Measurements from ENCODE around the gene PGD.
"Not testable (repeated sequence)": the region's sequence is repeated elsewhere in the genome, so short reads cannot be mapped to it uniquely, and the experiment has no call there.

Gene PGD

GRCh38 chr1:10437052-10437451 is 38.2 kb downstream of the PGD start:
- DNase-seq (ENCODE audit: low read depth) = no peak

GRCh38 chr1:10438677-10439163 is 39.9 kb downstream of the PGD start:
- DNase-seq (ENCODE audit: low read depth) = no peak

- DNase-seq (ENCODE audit: low read depth) = no peak
Observed at GRCh38 chr1:10440305-10440704, 41.4 kb downstream of the PGD start.

GRCh38 chr1:10440794-10441193 is 41.9 kb downstream of the PGD start:
- DNase-seq (ENCODE audit: low read depth) = no peak

GRCh38 chr1:10444248-10444647 is 45.4 kb downstream of the PGD start:
- DNase-seq (ENCODE audit: low read depth) = no peak

GRCh38 chr1:10444795-10445397 is 46.0 kb downstream of the PGD start:
- DNase-seq (ENCODE audit: low read depth) = no peak

- DNase-seq (ENCODE audit: low read depth) = no peak
Observed at GRCh38 chr1:10446790-10447422, 48.0 kb downstream of the PGD start.

GRCh38 chr1:10449751-10450150 is 50.9 kb downstream of the PGD start, which contains the start of gene CORT:
Gene CORT (plus strand): TSS chr1:10450031. CDS start chr1:10450224, 193 bp downstream.
- DNase-seq (ENCODE audit: low read depth) = no peak

- no peak for DNase-seq (ENCODE audit: low read depth)
Observed at GRCh38 chr1:10450156-10450814, 51.4 kb downstream of the PGD start.

- DNase-seq (ENCODE audit: low read depth) = no peak
Observed at GRCh38 chr1:10450836-10451235, 52.0 kb downstream of the PGD start.

GRCh38 chr1:10451287-10451686 is 52.4 kb downstream of the PGD start:
- DNase-seq (ENCODE audit: low read depth) = no peak

GRCh38 chr1:10456048-10456447 is 57.2 kb downstream of the PGD start:
- no peak for DNase-seq (ENCODE audit: low read depth)

- DNase-seq (ENCODE audit: low read depth) = no peak
Observed at GRCh38 chr1:10456661-10457060, 57.8 kb downstream of the PGD start.

- not testable (repeated sequence) for DNase-seq (ENCODE audit: low read depth)
Observed at GRCh38 chr1:10457462-10457861, 58.6 kb downstream of the PGD start.

GRCh38 chr1:10457875-10458274 is 59.0 kb downstream of the PGD start:
- DNase-seq (ENCODE audit: low read depth) = no peak

GRCh38 chr1:10459184-10459583 is 60.3 kb downstream of the PGD start:
- peak; percentile 78 for DNase-seq (ENCODE audit: low read depth)

- DNase-seq (ENCODE audit: low read depth) = no peak
Observed at GRCh38 chr1:10467078-10467477, 68.2 kb downstream of the PGD start.

GRCh38 chr1:10470043-10470442 is 71.2 kb downstream of the PGD start:
- DNase-seq (ENCODE audit: low read depth) = no peak

Measured in non-pigmented ciliary epithelial cell (primary cell).